ENCODE data around the gene OCRL. TPM values are rescaled to one million over a fixed set of nuclear protein-coding genes. Genes with fewer than 3 reads are reported as not detected.

The OCRL gene
- total RNA-seq, 1 donor: 18.1 TPM

- Histone ChIP-seq H3K27ac (ENCODE audit: low read depth, low read length) (no peak overlapping the region), H3K36me3 (ENCODE audit: insufficient read depth, low read length) (no peaks in the 10 kb centered on the region), H2AFZ (ENCODE audit: low read length) (no peak overlapping the region), H4K20me1 (ENCODE audit: insufficient read depth, low read length) (peaks cover 2% of the 10 kb centered on the region), H3K4me2 (ENCODE audit: insufficient read depth, low read length) (no peak overlapping the region), H3K27me3 (ENCODE audit: insufficient read depth, low read length) (no peaks in the 10 kb centered on the region), H3K9me3 (ENCODE audit: low read depth, low read length) (no peaks in the 10 kb centered on the region), H3K4me3 (ENCODE audit: insufficient read depth, low read length) (no peak overlapping the region), H3K4me1 (ENCODE audit: insufficient read depth, low read length) (no peaks in the 10 kb centered on the region), H3K79me2 (ENCODE audit: insufficient read depth, low read length) (peaks cover 16% of the 10 kb centered on the region)
- TF ChIP-seq CTCF (IDR thresholded peaks at IDR 0.05; ENCODE audit: extremely low read depth, low read depth, low read length): no peak
- no peak for DNase-seq (ENCODE audit: insufficient read length, low spot score, missing footprints)
Observed at GRCh38 chrX:129525162-129525561, 14.9 kb upstream of the OCRL start.

- H3K9me3 ChIP-seq (ENCODE audit: low read depth, low read length): no peaks in the 10 kb centered on the region
- no peak for DNase-seq (ENCODE audit: insufficient read length, low spot score, missing footprints)
- no peak for TF ChIP-seq CTCF (IDR thresholded peaks at IDR 0.05; ENCODE audit: extremely low read depth, low read depth, low read length)
- no peaks in the 10 kb centered on the region for H3K36me3 ChIP-seq (ENCODE audit: insufficient read depth, low read length)
- H3K79me2 ChIP-seq (ENCODE audit: insufficient read depth, low read length): peaks cover 10% of the 10 kb centered on the region
- no peak overlapping the region for H3K27ac ChIP-seq (ENCODE audit: low read depth, low read length)
- peaks cover 2% of the 10 kb centered on the region for H4K20me1 ChIP-seq (ENCODE audit: insufficient read depth, low read length)
- H3K4me2 ChIP-seq (ENCODE audit: insufficient read depth, low read length): no peak overlapping the region
- no peaks in the 10 kb centered on the region for H3K27me3 ChIP-seq (ENCODE audit: insufficient read depth, low read length)
- no peak overlapping the region for H3K4me3 ChIP-seq (ENCODE audit: insufficient read depth, low read length)
- H2AFZ ChIP-seq (ENCODE audit: low read length): no peak overlapping the region
- no peaks in the 10 kb centered on the region for H3K4me1 ChIP-seq (ENCODE audit: insufficient read depth, low read length)
Observed at GRCh38 chrX:129525896-129526295, 14.2 kb upstream of the OCRL start.

GRCh38 chrX:129529685-129530281 is 10.3 kb upstream of the OCRL start:
- Histone ChIP-seq H3K79me2 (ENCODE audit: insufficient read depth, low read length) (no peaks in the 10 kb centered on the region), H3K36me3 (ENCODE audit: insufficient read depth, low read length) (no peaks in the 10 kb centered on the region), H3K27me3 (ENCODE audit: insufficient read depth, low read length) (peaks cover 4% of the 10 kb centered on the region), H3K9me3 (ENCODE audit: low read depth, low read length) (no peaks in the 10 kb centered on the region), H3K27ac (ENCODE audit: low read depth, low read length) (no peak overlapping the region), H4K20me1 (ENCODE audit: insufficient read depth, low read length) (no peaks in the 10 kb centered on the region), H3K4me3 (ENCODE audit: insufficient read depth, low read length) (no peak overlapping the region), H3K4me2 (ENCODE audit: insufficient read depth, low read length) (no peak overlapping the region), H3K4me1 (ENCODE audit: insufficient read depth, low read length) (peaks cover 1% of the 10 kb centered on the region), H2AFZ (ENCODE audit: low read length) (no peak overlapping the region)
- DNase-seq (ENCODE audit: insufficient read length, low spot score, missing footprints): no peak
- TF ChIP-seq CTCF (IDR thresholded peaks at IDR 0.05; ENCODE audit: extremely low read depth, low read depth, low read length): no peak

- peaks cover 3% of the 10 kb centered on the region for H3K4me1 ChIP-seq (ENCODE audit: insufficient read depth, low read length)
- TF ChIP-seq CTCF (IDR thresholded peaks at IDR 0.05; ENCODE audit: extremely low read depth, low read depth, low read length): no peak
- peaks cover 4% of the 10 kb centered on the region for H3K27me3 ChIP-seq (ENCODE audit: insufficient read depth, low read length)
- H3K79me2 ChIP-seq (ENCODE audit: insufficient read depth, low read length): no peaks in the 10 kb centered on the region
- H3K4me2 ChIP-seq (ENCODE audit: insufficient read depth, low read length): no peak overlapping the region
- no peaks in the 10 kb centered on the region for H3K36me3 ChIP-seq (ENCODE audit: insufficient read depth, low read length)
- H4K20me1 ChIP-seq (ENCODE audit: insufficient read depth, low read length): no peaks in the 10 kb centered on the region
- no peaks in the 10 kb centered on the region for H3K9me3 ChIP-seq (ENCODE audit: low read depth, low read length)
- H3K4me3 ChIP-seq (ENCODE audit: insufficient read depth, low read length): no peak overlapping the region
- no peak overlapping the region for H2AFZ ChIP-seq (ENCODE audit: low read length)
- no peak overlapping the region for H3K27ac ChIP-seq (ENCODE audit: low read depth, low read length)
- DNase-seq (ENCODE audit: insufficient read length, low spot score, missing footprints): no peak
Observed at GRCh38 chrX:129530410-129530809, 9.6 kb upstream of the OCRL start.
